ENCODE data around the gene IGSF22. TPM values are rescaled to one million over a fixed set of nuclear protein-coding genes. Genes with fewer than 3 reads are reported as not detected.
A peak's percentile ranks its signal among the peaks of the same experiment; 100 is the strongest.
"Not testable (repeated sequence)": the region's sequence is repeated elsewhere in the genome, so short reads cannot be mapped to it uniquely, and the experiment has no call there.

The IGSF22 gene
- total RNA-seq, 2 experiments from 2014 or later, result 4.0 to 5.0 TPM

GRCh38 chr11:18682466-18682865 is 43.5 kb downstream of the IGSF22 start:
- H3K27ac ChIP-seq (ENCODE audit: low read depth in 1 of 2, low read length in 2 of 2), result no peak overlapping the region
- H3K9me3 ChIP-seq (ENCODE audit: control insufficient read depth in 1 of 2, insufficient read depth in 1 of 2, low read length in 2 of 2), result no peaks in the 10 kb centered on the region
- no peaks in the 10 kb centered on the region for H3K27me3 Mint-ChIP-seq
- TF ChIP-seq CTCF (IDR thresholded peaks at IDR 0.05), result no peak
- peaks cover 9% of the 10 kb centered on the region for H3K4me1 Mint-ChIP-seq (ENCODE audit: low read depth)
- H3K9me3 Mint-ChIP-seq, result no peaks in the 10 kb centered on the region
- ChIA-PET POLR2A (no interaction called here), CTCF (no interaction called here)
- H3K4me1 ChIP-seq (ENCODE audit: insufficient read depth, low read length), result peaks cover 2% of the 10 kb centered on the region
- H3K4me3 ChIP-seq (ENCODE audit: low read length), result no peak overlapping the region
- intact Hi-C loops (cut with DNase I, micrococcal nuclease), result no loop called here
- H3K36me3 Mint-ChIP-seq (ENCODE audit: low read depth), result no peaks in the 10 kb centered on the region
- H3K4me3 Mint-ChIP-seq, result no peak overlapping the region
- DNase-seq (no peak), ATAC-seq (ENCODE audit: poor library complexity) (no peak)
- no peak overlapping the region for H3K27ac Mint-ChIP-seq
- H3K27me3 ChIP-seq (ENCODE audit: control insufficient read depth in 1 of 2, insufficient read depth in 2 of 2, low read length in 2 of 2), result no peaks in the 10 kb centered on the region
- H3K36me3 ChIP-seq (ENCODE audit: insufficient read depth, low read length), result no peaks in the 10 kb centered on the region

GRCh38 chr11:18681949-18682348 is 44.0 kb downstream of the IGSF22 start:
- H3K36me3 Mint-ChIP-seq (ENCODE audit: low read depth); H3K27ac Mint-ChIP-seq; H3K27me3 ChIP-seq (ENCODE audit: control insufficient read depth in 1 of 2, insufficient read depth in 2 of 2, low read length in 2 of 2); CTCF ChIA-PET; H3K27me3 Mint-ChIP-seq; H3K9me3 ChIP-seq (ENCODE audit: control insufficient read depth in 1 of 2, insufficient read depth in 1 of 2, low read length in 2 of 2); ATAC-seq (ENCODE audit: poor library complexity); H3K4me1 Mint-ChIP-seq (ENCODE audit: low read depth); intact Hi-C loops (cut with DNase I, micrococcal nuclease); H3K4me3 Mint-ChIP-seq; H3K9me3 Mint-ChIP-seq; H3K4me3 ChIP-seq (ENCODE audit: low read length); POLR2A ChIA-PET; DNase-seq; H3K36me3 ChIP-seq (ENCODE audit: insufficient read depth, low read length); H3K4me1 ChIP-seq (ENCODE audit: insufficient read depth, low read length); H3K27ac ChIP-seq (ENCODE audit: low read depth in 1 of 2, low read length in 2 of 2): not testable (repeated sequence)

GRCh38 chr11:18677560-18677959 is 48.4 kb downstream of the IGSF22 start:
- Mint-ChIP-seq H3K4me3 (no peak overlapping the region), H3K27me3 (no peaks in the 10 kb centered on the region), H3K4me1 (ENCODE audit: low read depth) (peaks cover 19% of the 10 kb centered on the region), H3K27ac (no peak overlapping the region), H3K36me3 (ENCODE audit: low read depth) (no peaks in the 10 kb centered on the region), H3K9me3 (no peaks in the 10 kb centered on the region)
- Histone ChIP-seq H3K36me3 (ENCODE audit: insufficient read depth, low read length) (no peaks in the 10 kb centered on the region), H3K27ac (ENCODE audit: low read depth in 1 of 2, low read length in 2 of 2) (no peak overlapping the region), H3K9me3 (ENCODE audit: control insufficient read depth in 1 of 2, insufficient read depth in 1 of 2, low read length in 2 of 2) (no peaks in the 10 kb centered on the region), H3K27me3 (ENCODE audit: control insufficient read depth in 1 of 2, insufficient read depth in 2 of 2, low read length in 2 of 2) (no peaks in the 10 kb centered on the region), H3K4me3 (ENCODE audit: low read length) (no peak overlapping the region), H3K4me1 (ENCODE audit: insufficient read depth, low read length) (peaks cover 11% of the 10 kb centered on the region)
- intact Hi-C loops (cut with DNase I, micrococcal nuclease), result no loop called here
- no peak for TF ChIP-seq CTCF (IDR thresholded peaks at IDR 0.05)
- POLR2A ChIA-PET, result no interaction called here
- CTCF ChIA-PET, result interaction anchor here (1.0 kb wide), 1 partner anchor 87 kb away, joined by 5 read pairs; no protein-coding TSS in a partner anchor
- DNase-seq (no peak), ATAC-seq (ENCODE audit: poor library complexity) (no peak)

GRCh38 chr11:18676803-18677202 is 49.2 kb downstream of the IGSF22 start:
- Mint-ChIP-seq H3K4me3 (no peak overlapping the region), H3K9me3 (no peaks in the 10 kb centered on the region), H3K27ac (no peak overlapping the region), H3K4me1 (ENCODE audit: low read depth) (peaks cover 26% of the 10 kb centered on the region), H3K27me3 (no peaks in the 10 kb centered on the region), H3K36me3 (ENCODE audit: low read depth) (no peaks in the 10 kb centered on the region)
- intact Hi-C loops (cut with DNase I, micrococcal nuclease), result no loop called here
- ATAC-seq (ENCODE audit: poor library complexity) (no peak), DNase-seq (no peak)
- CTCF ChIA-PET, result interaction anchor here (1.0 kb wide), 1 partner anchor 87 kb away, joined by 5 read pairs; no protein-coding TSS in a partner anchor
- POLR2A ChIA-PET, result interaction anchor here (1.0 to 1.2 kb wide), 2 partner anchors 12 to 21 kb away, joined by 4 read pairs; no protein-coding TSS in a partner anchor
- H3K27me3 ChIP-seq (ENCODE audit: control insufficient read depth in 1 of 2, insufficient read depth in 2 of 2, low read length in 2 of 2), result no peaks in the 10 kb centered on the region
- H3K27ac ChIP-seq (ENCODE audit: low read depth in 1 of 2, low read length in 2 of 2), result no peak overlapping the region
- no peaks in the 10 kb centered on the region for H3K36me3 ChIP-seq (ENCODE audit: insufficient read depth, low read length)
- H3K4me1 ChIP-seq (ENCODE audit: insufficient read depth, low read length), result peaks cover 15% of the 10 kb centered on the region
- no peaks in the 10 kb centered on the region for H3K9me3 ChIP-seq (ENCODE audit: control insufficient read depth in 1 of 2, insufficient read depth in 1 of 2, low read length in 2 of 2)
- TF ChIP-seq CTCF (IDR thresholded peaks at IDR 0.05), result no peak
- H3K4me3 ChIP-seq (ENCODE audit: low read length), result no peak overlapping the region

- not testable (repeated sequence) for H3K9me3 ChIP-seq (ENCODE audit: control insufficient read depth in 1 of 2, insufficient read depth in 1 of 2, low read length in 2 of 2); H3K9me3 Mint-ChIP-seq; H3K4me3 ChIP-seq (ENCODE audit: low read length); H3K27me3 Mint-ChIP-seq; H3K36me3 ChIP-seq (ENCODE audit: insufficient read depth, low read length); H3K27me3 ChIP-seq (ENCODE audit: control insufficient read depth in 1 of 2, insufficient read depth in 2 of 2, low read length in 2 of 2); H3K36me3 Mint-ChIP-seq (ENCODE audit: low read depth)
- ChIA-PET CTCF (interaction anchor here (0.9 kb wide), 1 partner anchor 50 kb away, joined by 3 read pairs; no protein-coding TSS in a partner anchor), POLR2A (interaction anchor here (0.8 to 1.6 kb wide), 8 partner anchors 16 to 146 kb away, joined by 3 to 13 read pairs (median 4); partner anchors contain the start of genes SPTY2D1, TMEM86A and TSG101)
- peak; percentile 97 for ATAC-seq (ENCODE audit: poor library complexity)
- Histone ChIP-seq H3K4me1 (ENCODE audit: insufficient read depth, low read length) (peaks cover 27% of the 10 kb centered on the region), H3K27ac (ENCODE audit: low read depth in 1 of 2, low read length in 2 of 2) (peak overlapping the region in 1 of 2 donors; percentile 26)
- Mint-ChIP-seq H3K27ac (peak overlapping the region; percentile 91), H3K4me3 (peak overlapping the region; percentile 78), H3K4me1 (ENCODE audit: low read depth) (peaks cover 44% of the 10 kb centered on the region)
- intact Hi-C loops (cut with DNase I, micrococcal nuclease), result loop anchor here in 1 of 2 experiments (2.0 to 5.0 kb wide), 3 partner anchors 35 to 49 kb away; partner anchors contain the start of gene SPTY2D1
- peak; percentile 11 to 89 (median 34) for DNase-seq
These were observed 53.8 kb downstream of the IGSF22 start for GRCh38 chr11:18672209-18672608.
